Central memory CD4-positive, alpha-beta T cell (primary cell): ENCODE measurements around the gene LRRC17.
"Not testable (repeated sequence)": the region's sequence is repeated elsewhere in the genome, so short reads cannot be mapped to it uniquely, and the experiment has no call there.

ENCODE experiments used
- DNase-seq: peaks from one replicate; pipeline ENCODE4 v3.0.0; 2022

LRRC17 gene

GRCh38 chr7:102897856-102898531, 14.8 kb upstream of the LRRC17 start:
- no peak for DNase-seq

- no peak for DNase-seq
Observed at GRCh38 chr7:102898532-102898859, 14.3 kb upstream of the LRRC17 start.

- DNase-seq: not testable (repeated sequence)
Observed at GRCh38 chr7:102902052-102902451, 10.7 kb upstream of the LRRC17 start.

GRCh38 chr7:102903576-102903975, 9.2 kb upstream of the LRRC17 start:
- DNase-seq: not testable (repeated sequence)

- DNase-seq: no peak
Observed at GRCh38 chr7:102908676-102909075, 4.1 kb upstream of the LRRC17 start.

GRCh38 chr7:102913826-102914225, 1.0 kb downstream of the LRRC17 start:
- DNase-seq: no peak

GRCh38 chr7:102914585-102914984, 1.8 kb downstream of the LRRC17 start:
- no peak for DNase-seq

- no peak for DNase-seq
Observed at GRCh38 chr7:102916426-102916825, 3.6 kb downstream of the LRRC17 start.

GRCh38 chr7:102916881-102917280, 4.1 kb downstream of the LRRC17 start:
- DNase-seq: no peak

GRCh38 chr7:102917436-102918353, 4.9 kb downstream of the LRRC17 start:
- DNase-seq: no peak

- no peak for DNase-seq
Observed at GRCh38 chr7:102918845-102919244, 6.0 kb downstream of the LRRC17 start.

GRCh38 chr7:102925976-102926782, 13.4 kb downstream of the LRRC17 start:
- DNase-seq: no peak

GRCh38 chr7:102926783-102927140, 14.0 kb downstream of the LRRC17 start:
- no peak for DNase-seq

GRCh38 chr7:102927312-102927933, 14.6 kb downstream of the LRRC17 start:
- no peak for DNase-seq

- no peak for DNase-seq
Observed at GRCh38 chr7:102931757-102932156, 19.0 kb downstream of the LRRC17 start.

GRCh38 chr7:102933763-102934162, 21.0 kb downstream of the LRRC17 start:
- no peak for DNase-seq

- DNase-seq: no peak
Observed at GRCh38 chr7:102934239-102934638, 21.4 kb downstream of the LRRC17 start.

GRCh38 chr7:102934701-102935100, 21.9 kb downstream of the LRRC17 start:
- no peak for DNase-seq

GRCh38 chr7:102935450-102936115, 22.8 kb downstream of the LRRC17 start:
- DNase-seq: no peak

- no peak for DNase-seq
Observed at GRCh38 chr7:102938679-102939078, 25.9 kb downstream of the LRRC17 start.

- DNase-seq: no peak
Observed at GRCh38 chr7:102942181-102942866, 29.5 kb downstream of the LRRC17 start.

- DNase-seq: no peak
Observed at GRCh38 chr7:102942868-102943267, 30.1 kb downstream of the LRRC17 start.
